HepG2 (cell line): ENCODE data around the gene NAV3. TPM values are rescaled to one million over a fixed set of nuclear protein-coding genes. Genes with fewer than 3 reads are reported as not detected.

Experiments used
- ATAC-seq: fragments of 200-7000 bp; cut with Tn5 transposase; 3 replicates; pipeline ENCODE4 v1.9.1; 2020; ENCODE audit warnings: mild to moderate bottlenecking, moderate library complexity
- BruUV-seq: library from RNA; stranded (reverse); fragments of 400-500 nt; replicated peaks from 2 replicates; lab custom pipeline; 2021; lab: Mats Ljungman, UMichigan
- CTCF ChIA-PET: fragments of 300-600 bp; formaldehyde crosslinking; extraction: SDS; loops from one replicate; lab custom pipeline; 2021; ENCODE audit warnings: low total read pairs, inconsistent platforms, low intra/inter-chr PET ratio; lab: Yijun Ruan, JAX
- POLR2A ChIA-PET: fragments of 350-600 bp; sonication (Branson Sonifier 250); formaldehyde crosslinking; loops from one replicate; lab custom pipeline; 2020; ENCODE audit warnings: antibody characterized with exemption, inconsistent platforms; lab: Yijun Ruan, JAX
- DNase-seq: peaks from one replicate; pipeline ENCODE4 v3.0.0-alpha.2; 2015; ENCODE audit warnings: low spot score
- FAIRE-seq: peaks from 3 replicates; lab custom pipeline; 2011; peaks lifted over from hg19 to GRCh38; lab: Jason Lieb, UNC
- H2AFZ ChIP-seq: one replicate; pipeline ENCODE4 v1.6.1; 2011; ENCODE audit warnings: low read length, inconsistent platforms
- H3K27ac ChIP-seq: fragments of 300-600 bp; 3 replicates; pipeline ENCODE4 v1.8.0; 2011; ENCODE audit warnings: mixed run types, mild to moderate bottlenecking, mixed read lengths, low read length, inconsistent platforms; ENCODE audit not compliant: insufficient read depth; ENCODE audit errors: extremely low read length
- H3K27me3 ChIP-seq, 2 experiments: fragments of 200-600 bp in 1 of 2; 2 replicates in 1 of 2; 3 replicates in 1 of 2; pipeline versions ENCODE4 v1.6.0 to v1.8.0; 2011; ENCODE audit warnings: low read length in 2 of 2, mild to moderate bottlenecking in 2 of 2, moderate library complexity in 2 of 2, inconsistent platforms in 1 of 2; ENCODE audit not compliant: insufficient read depth in 2 of 2, control insufficient read depth in 1 of 2
- H3K36me3 ChIP-seq, 2 experiments: fragments of 200-600 bp in 1 of 2; replicated peaks in 1 of 2; 2 replicates in 1 of 2; 3 replicates in 1 of 2; pipeline versions ENCODE4 v1.5.1 to v1.8.0; 2011; ENCODE audit warnings: low read length in 2 of 2, inconsistent platforms in 1 of 2; ENCODE audit not compliant: insufficient read depth in 2 of 2, control insufficient read depth in 1 of 2
- H3K4me1 ChIP-seq: 2 replicates; pipeline ENCODE4 v1.5.1; 2012; ENCODE audit warnings: low read length, inconsistent platforms; ENCODE audit not compliant: insufficient read depth
- H3K4me2 ChIP-seq: 2 replicates; pipeline ENCODE4 v1.6.0; 2011; ENCODE audit warnings: low read depth, low read length, inconsistent platforms
- H3K4me3 ChIP-seq, 3 experiments: fragments of 200-600 bp in 1 of 3; sonication (generic), shearing (Covaris generic) in 1 of 3; replicated peaks in 1 of 3; 2 replicates each; pipeline ENCODE4 v1.5.1; 2011 to 2016; ENCODE audit warnings: low read length in 3 of 3, inconsistent platforms in 2 of 3, low read depth in 2 of 3, mild to moderate bottlenecking in 2 of 3, control low read depth in 1 of 3, mixed read lengths in 1 of 3; ENCODE audit not compliant: insufficient read depth in 1 of 3
- H3K79me2 ChIP-seq: one replicate; pipeline ENCODE4 v1.6.1; 2011; ENCODE audit warnings: low read length, inconsistent platforms; ENCODE audit not compliant: insufficient read depth
- H3K9ac ChIP-seq: 2 replicates; pipeline ENCODE4 v1.6.0; 2011; ENCODE audit warnings: mild to moderate bottlenecking, low read depth, low read length, inconsistent platforms; ENCODE audit not compliant: insufficient read depth
- H3K9me3 ChIP-seq: 2 replicates; pipeline ENCODE4 v1.5.1; 2012; ENCODE audit warnings: mild to moderate bottlenecking, low read length
- H4K20me1 ChIP-seq: 2 replicates; pipeline ENCODE4 v1.6.0; 2011; ENCODE audit warnings: inconsistent platforms, mild to moderate bottlenecking, low read length, moderate library complexity; ENCODE audit not compliant: insufficient read depth
- FOXP1 ChIP-seq, 2 experiments: fragments of 450-650 bp in 1 of 2; IDR thresholded peaks; 2 replicates each; pipeline ENCODE4 v1.6.1; 2017 to 2018; ENCODE audit warnings: antibody characterized with exemption in 1 of 2
- HIVEP1 ChIP-seq: sonication (generic); formaldehyde crosslinking; IDR thresholded peaks from 2 replicates; pipeline ENCODE4 v1.4.0; 2020; ENCODE audit warnings: mild to moderate bottlenecking, missing genetic modification reagents
- MIER2 ChIP-seq: IDR thresholded peaks from 2 replicates; pipeline ENCODE4 v1.6.1; 2016; ENCODE audit warnings: missing biosample characterization, missing genetic modification reagents
- RBFOX2 ChIP-seq: fragments of 200-400 bp; formaldehyde crosslinking; IDR thresholded peaks from 2 replicates; pipeline ENCODE4 v1.6.1; 2017; ENCODE audit warnings: low read depth, mild to moderate bottlenecking, low read length
- RORA ChIP-seq: sonication (generic); formaldehyde crosslinking; IDR thresholded peaks from 2 replicates; pipeline ENCODE4 v1.5.0; 2020; ENCODE audit warnings: mild to moderate bottlenecking, missing genetic modification reagents, moderate library complexity
- ZNF263 ChIP-seq: sonication (generic); formaldehyde crosslinking; IDR thresholded peaks from 2 replicates; pipeline ENCODE4 v1.4.0; 2020; ENCODE audit warnings: missing genetic modification reagents
- ZNF562 ChIP-seq: sonication (generic); formaldehyde crosslinking; IDR thresholded peaks from 2 replicates; pipeline ENCODE4 v1.8.0; 2022; ENCODE audit warnings: missing genetic modification reagents, borderline replicate concordance
- ZNF619 ChIP-seq: sonication (generic); formaldehyde crosslinking; IDR thresholded peaks from 2 replicates; pipeline ENCODE4 v1.4.0; 2020; ENCODE audit warnings: mild to moderate bottlenecking, missing genetic modification reagents
- ZNF781 ChIP-seq: sonication (generic); formaldehyde crosslinking; IDR thresholded peaks from 2 replicates; pipeline ENCODE4 v1.5.1; 2020; ENCODE audit warnings: borderline replicate concordance, mild to moderate bottlenecking, missing genetic modification reagents; ENCODE audit errors: not compliant biosample characterization
- WGBS: methylation state at CpG from one replicate; pipeline ENCODE4 v1.1.6; 2017; ENCODE audit warnings: low lambda C conversion rate; 5-methylcytosine and 5-hydroxymethylcytosine counted together
- in situ Hi-C: cut with HindIII; loops from 2 replicates; pipeline ENCODE4 v1.10.0; 2017; ENCODE audit warnings: low pct_unique_long_range_greater_than_20kb; ENCODE audit not compliant: extremely low pct_ligation_motif_present
- intact Hi-C: fragments of 100-400 bp; cut with micrococcal nuclease; formaldehyde crosslinking; loops from one replicate; pipeline ENCODE4 v1.10.0; 2022; ENCODE audit not compliant: unreplicated experiment
- polyA plus RNA-seq, 8 experiments: library from polyadenylated mRNA; depleted of rRNA in 3 of 8; stranded (reverse) in 7 of 8; unstranded in 1 of 8; fragments of >200 nt; fragmentation: Illumina TruSeq in 4 of 8; extraction: Trizol in 4 of 8; gene quantifications; 2 replicates each; pipeline versions ENCODE4 v1.2.1 to v1.2.3, GENCODE V29; 2011 to 2016; ENCODE audit warnings: low read depth in 4 of 8, missing spikeins in 1 of 8, mixed read lengths in 1 of 8; ENCODE audit not compliant: insufficient read depth in 1 of 8
- total RNA-seq, 5 experiments: library from RNA; depleted of rRNA; stranded (reverse); fragments of >200 nt; fragmentation: Illumina TruSeq; extraction: Trizol; gene quantifications; 2 replicates each; pipeline ENCODE4 v1.2.3, GENCODE V29; 2016; ENCODE audit warnings: low read depth in 1 of 5
- TF ChIP-seq, protein P1 (sequence below): sonication (generic); formaldehyde crosslinking; IDR thresholded peaks from 2 replicates; pipeline ENCODE4 v1.4.0; 2020; ENCODE audit warnings: mild to moderate bottlenecking, missing genetic modification reagents, borderline replicate concordance

NAV3 gene
- total and polyA plus RNA-seq, 2 of the 13 experiments (the other 11 are each of a cell fraction or from before 2014, with no cell fraction given), result 0.01 to 0.18 TPM

GRCh38 chr12:78118486-78118885, 287.8 kb downstream of the NAV3 start (continued):
- TF ChIP-seq RBFOX2, result no peak
- TF ChIP-seq ZNF781, result no peak
- no peak for TF ChIP-seq ZNF619 (CRISPR knock-in tag)
- TF ChIP-seq HIVEP1 (CRISPR knock-in tag), result no peak
- TF ChIP-seq RORA (CRISPR knock-in tag), result no peak
- no peak for TF ChIP-seq ZNF263 (CRISPR knock-in tag)
- TF ChIP-seq, protein P1, sequence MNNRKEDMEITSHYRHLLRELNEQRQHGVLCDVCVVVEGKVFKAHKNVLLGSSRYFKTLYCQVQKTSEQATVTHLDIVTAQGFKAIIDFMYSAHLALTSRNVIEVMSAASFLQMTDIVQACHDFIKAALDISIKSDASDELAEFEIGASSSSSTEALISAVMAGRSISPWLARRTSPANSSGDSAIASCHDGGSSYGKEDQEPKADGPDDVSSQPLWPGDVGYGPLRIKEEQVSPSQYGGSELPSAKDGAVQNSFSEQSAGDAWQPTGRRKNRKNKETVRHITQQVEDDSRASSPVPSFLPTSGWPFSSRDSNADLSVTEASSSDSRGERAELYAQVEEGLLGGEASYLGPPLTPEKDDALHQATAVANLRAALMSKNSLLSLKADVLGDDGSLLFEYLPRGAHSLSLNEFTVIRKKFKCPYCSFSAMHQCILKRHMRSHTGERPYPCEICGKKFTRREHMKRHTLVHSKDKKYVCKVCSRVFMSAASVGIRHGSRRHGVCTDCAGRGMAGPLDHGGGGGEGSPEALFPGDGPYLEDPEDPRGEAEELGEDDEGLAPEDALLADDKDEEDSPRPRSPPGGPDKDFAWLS (CRISPR knock-in tag), result no peak
- TF ChIP-seq ZNF562 (CRISPR knock-in tag), result no peak

GRCh38 chr12:78119351-78119918, 288.7 kb downstream of the NAV3 start:
- Histone ChIP-seq H3K9ac (no peak overlapping the region), H3K36me3 (no peaks in the 10 kb centered on the region), H3K4me2 (no peak overlapping the region), H3K4me3 (no peak overlapping the region), H3K27me3 (no peaks in the 10 kb centered on the region), H3K79me2 (no peaks in the 10 kb centered on the region), H3K4me1 (no peaks in the 10 kb centered on the region), H3K27ac (no peak overlapping the region), H4K20me1 (no peaks in the 10 kb centered on the region), H2AFZ (no peak overlapping the region), H3K9me3 (peaks cover 3% of the 10 kb centered on the region; the same call in 1 of the 2 replicates)
- CTCF ChIA-PET, result no interaction called here
- in situ Hi-C loops, result no loop called here
- no peak for DNase-seq
- intact Hi-C loops, result no loop called here
- BruUV-seq, result no TSS peak
- WGBS, result 41% methylated on average over 9 of the region's 12 CpGs
- POLR2A ChIA-PET, result no interaction called here
- TF ChIP-seq FOXP1 (IDR thresholded peaks at IDR 0.05), result no peak
- no peak for TF ChIP-seq FOXP1 (CRISPR knock-in tag; IDR thresholded peaks at IDR 0.05)
- TF ChIP-seq MIER2 (CRISPR knock-in tag), result no peak
- no peak for FAIRE-seq
- no peak for ATAC-seq
